GM12875 (cell line): Measurements from ENCODE around the gene ZNF574.
A peak's percentile ranks its signal among the peaks of the same experiment; 100 is the strongest.

Experiments used
- H3K4me3 ChIP-seq: one replicate; pipeline ENCODE4 v1.5.1; 2011; ENCODE audit warnings: low read depth, low read length, control low read depth
- CTCF ChIP-seq: IDR thresholded peaks from 2 replicates; pipeline ENCODE4 v1.5.1; 2011; ENCODE audit warnings: low read depth, mild to moderate bottlenecking, control low read depth, inconsistent platforms, low read length, moderate library complexity, borderline replicate concordance; ENCODE audit not compliant: insufficient read depth

ZNF574 gene

GRCh38 chr19:42081584-42082203, 5.7 kb downstream of the ZNF574 start:
- peak; percentile 64 for TF ChIP-seq CTCF
- no peak overlapping the region for H3K4me3 ChIP-seq

GRCh38 chr19:42083537-42083936, 7.6 kb downstream of the ZNF574 start:
- no peak for TF ChIP-seq CTCF
- no peak overlapping the region for H3K4me3 ChIP-seq

DNA sequence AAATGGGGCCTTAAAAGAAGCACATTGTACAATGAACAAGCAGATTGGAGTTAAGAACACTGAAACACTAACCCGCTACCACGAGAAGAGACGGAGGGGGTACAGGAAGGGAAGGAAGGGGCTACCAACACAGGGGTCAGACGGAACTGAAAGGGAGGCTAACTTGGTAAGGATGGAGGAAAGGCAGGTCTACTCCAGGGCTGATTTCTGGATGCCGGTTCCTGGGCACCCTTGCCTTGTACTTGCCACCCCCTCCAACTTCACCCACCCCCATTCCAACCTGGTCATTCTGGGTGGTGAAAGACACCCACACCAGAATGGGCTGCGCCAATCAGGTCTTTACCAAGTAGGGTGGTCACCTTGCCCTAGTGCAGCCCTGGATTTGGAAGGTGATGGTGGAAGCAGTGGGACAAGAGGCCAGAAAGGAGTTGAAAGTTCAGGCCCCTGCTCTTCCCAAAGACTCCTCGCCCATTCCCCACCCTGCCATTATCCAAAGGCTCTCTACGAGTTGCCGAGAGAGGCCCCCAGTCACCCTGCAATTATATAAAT, 10.3 kb downstream of the ZNF574 start:
- H3K4me3 ChIP-seq = no peak overlapping the region
- no peak for TF ChIP-seq CTCF

DNA sequence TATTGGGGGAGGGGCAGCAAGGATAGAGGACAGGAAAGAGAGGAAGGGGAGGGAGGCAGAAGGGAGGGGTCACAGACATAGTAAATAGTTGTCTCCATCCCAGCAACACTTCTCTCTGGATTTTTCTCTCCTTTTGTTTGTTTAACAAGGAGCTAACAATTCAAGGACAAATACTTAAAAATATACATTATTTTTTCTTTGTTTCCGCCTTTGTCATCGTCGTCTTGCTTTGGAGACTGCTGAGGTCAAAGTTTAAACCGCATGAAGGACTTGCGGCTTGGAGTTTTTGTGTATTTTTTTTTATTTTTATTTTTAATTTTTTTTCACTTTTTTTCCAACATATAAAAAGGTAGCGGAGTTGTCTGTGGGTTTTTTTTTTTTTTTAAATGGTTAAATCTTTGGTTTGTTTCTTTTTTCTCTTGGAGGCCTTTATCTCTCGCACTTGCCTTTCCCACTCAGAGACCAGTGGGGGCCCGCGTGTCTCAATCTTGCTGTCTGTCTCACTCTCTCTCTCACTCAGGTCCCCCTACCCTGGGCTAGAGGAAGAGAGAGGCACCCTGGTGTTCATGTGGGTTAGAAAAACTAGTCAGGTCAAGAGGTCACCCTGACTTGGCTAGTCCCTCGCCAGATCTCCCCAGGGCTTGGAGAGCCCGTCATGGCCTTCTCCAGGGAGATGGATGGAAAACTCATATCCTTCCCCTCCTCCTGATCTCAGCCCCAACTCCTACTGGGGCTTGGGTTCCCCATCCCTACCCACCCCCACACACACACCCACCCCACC, 11.0 kb downstream of the ZNF574 start:
- H3K4me3 ChIP-seq = no peak overlapping the region
- no peak for TF ChIP-seq CTCF

DNA sequence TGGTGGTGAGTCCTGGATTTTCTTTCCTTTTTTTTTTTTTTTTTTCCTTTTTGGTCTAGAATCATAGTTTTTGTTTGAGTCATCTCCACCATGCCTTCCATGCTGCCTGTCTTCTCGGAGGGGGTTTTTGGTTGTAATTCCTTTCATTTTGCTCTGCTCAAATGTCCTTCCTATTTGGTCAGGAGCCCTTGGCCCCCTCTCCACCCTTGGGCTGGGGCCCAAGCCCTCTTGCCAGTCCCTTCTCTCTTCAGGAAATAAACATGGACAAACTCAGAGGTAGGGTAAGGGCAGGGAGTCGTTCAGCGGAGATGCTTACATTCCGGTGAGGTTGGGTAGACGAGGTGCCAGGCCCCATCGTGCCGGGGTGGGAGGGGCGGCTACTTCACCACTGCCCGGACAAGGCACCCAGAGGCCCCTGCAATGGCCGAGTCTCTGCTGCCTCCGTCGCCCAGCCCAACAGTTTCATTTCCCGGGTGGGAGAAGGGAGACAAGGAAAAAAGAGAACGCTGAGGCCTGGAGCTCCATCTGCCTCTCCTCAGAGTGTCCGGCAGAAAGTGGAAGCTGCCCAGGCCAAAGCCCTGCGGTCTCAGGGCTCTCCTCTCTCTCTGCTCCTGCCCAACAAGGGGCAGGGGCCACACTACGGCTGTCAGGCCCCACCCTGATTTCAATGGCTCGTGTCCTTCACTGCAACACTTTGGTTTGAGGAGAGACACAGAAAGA, 12.7 kb downstream of the ZNF574 start:
- H3K4me3 ChIP-seq = no peak overlapping the region
- TF ChIP-seq CTCF = no peak

GRCh38 chr19:42089191-42089750, 13.3 kb downstream of the ZNF574 start:
- no peak for TF ChIP-seq CTCF
- H3K4me3 ChIP-seq = no peak overlapping the region
